ENCODE data around the gene CALY. TPM values are rescaled to one million over a fixed set of nuclear protein-coding genes. Genes with fewer than 3 reads are reported as not detected.
A peak's percentile ranks its signal among the peaks of the same experiment; 100 is the strongest.

CALY gene
- total RNA-seq, result not detected

GRCh38 chr10:133336577-133337369 lies at the start of gene CALY:
CALY (minus strand) TSS chr10:133336896; CDS start chr10:133328989, 7,907 bp downstream.
- H3K4me1 Mint-ChIP-seq (ENCODE audit: low read depth), result peaks cover 9% of the 10 kb centered on the region
- CTCF ChIA-PET, result no interaction called here
- H3K4me3 Mint-ChIP-seq, result peak within 1 kb of the TSS; percentile 42
- ATAC-seq (peak; percentile 40), DNase-seq (peak; percentile 90)
- no peaks in the 10 kb centered on the region for H3K9me3 Mint-ChIP-seq (ENCODE audit: insufficient read depth)
- no peaks in the 10 kb centered on the region for H3K36me3 Mint-ChIP-seq (ENCODE audit: low read depth)
- POLR2A ChIA-PET, result interaction anchor here (1.1 kb wide), 1 partner anchor 41 kb away, joined by 3 read pairs; no protein-coding TSS in a partner anchor
- H3K27ac Mint-ChIP-seq, result peak within 1 kb of the TSS; percentile 52
- H3K27me3 Mint-ChIP-seq (ENCODE audit: low read depth), result peaks cover 28% of the 10 kb centered on the region

DNA sequence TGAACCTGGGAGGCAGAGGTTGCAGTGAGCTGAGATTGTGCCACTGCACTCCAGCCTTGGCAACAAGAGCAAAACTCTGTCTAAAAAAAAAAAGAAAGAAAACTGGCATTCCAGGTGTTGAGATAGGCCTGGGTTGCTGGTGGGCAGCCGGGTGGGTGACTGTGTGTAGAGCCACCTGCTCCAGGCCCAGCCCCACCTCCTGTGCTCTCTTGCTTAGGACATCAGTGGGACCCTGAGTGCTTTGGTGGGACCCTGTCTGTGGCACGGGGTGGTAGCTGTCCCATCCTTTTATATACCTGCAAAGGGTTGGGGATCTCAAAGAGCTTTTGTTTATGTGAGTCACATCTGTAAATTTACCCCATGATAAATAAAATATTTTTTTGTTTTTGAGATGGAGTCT lies 48.5 kb upstream of the CALY start:
- H3K4me1 Mint-ChIP-seq (ENCODE audit: low read depth), result peaks cover 24% of the 10 kb centered on the region
- DNase-seq, result no peak
- ATAC-seq, result no peak
- H3K27ac Mint-ChIP-seq, result no peak overlapping the region
- H3K9me3 Mint-ChIP-seq (ENCODE audit: insufficient read depth), result no peaks in the 10 kb centered on the region
- H3K4me3 Mint-ChIP-seq, result no peak overlapping the region
- H3K36me3 Mint-ChIP-seq (ENCODE audit: low read depth), result peaks cover 3% of the 10 kb centered on the region
- ChIA-PET CTCF (no interaction called here), POLR2A (no interaction called here)
- H3K27me3 Mint-ChIP-seq (ENCODE audit: low read depth), result no peaks in the 10 kb centered on the region

- peaks cover 19% of the 10 kb centered on the region for H3K4me1 Mint-ChIP-seq (ENCODE audit: low read depth)
- DNase-seq (no peak), ATAC-seq (no peak)
- no peak overlapping the region for H3K4me3 Mint-ChIP-seq
- no peaks in the 10 kb centered on the region for H3K27me3 Mint-ChIP-seq (ENCODE audit: low read depth)
- no peaks in the 10 kb centered on the region for H3K9me3 Mint-ChIP-seq (ENCODE audit: insufficient read depth)
- peaks cover 3% of the 10 kb centered on the region for H3K36me3 Mint-ChIP-seq (ENCODE audit: low read depth)
- H3K27ac Mint-ChIP-seq, result no peak overlapping the region
- ChIA-PET CTCF (no interaction called here), POLR2A (no interaction called here)
Measured at GRCh38 chr10:133384071-133384470, 47.4 kb upstream of the CALY start.

- no peak for DNase-seq
- CTCF ChIA-PET, result no interaction called here
- no peak overlapping the region for H3K27ac Mint-ChIP-seq
Measured at GRCh38 chr10:133383551-133383950, 46.9 kb upstream of the CALY start.

GRCh38 chr10:133381036-133381435 lies 44.3 kb upstream of the CALY start:
- Mint-ChIP-seq H3K9me3 (ENCODE audit: insufficient read depth) (no peaks in the 10 kb centered on the region), H3K27me3 (ENCODE audit: low read depth) (peaks cover 11% of the 10 kb centered on the region), H3K4me1 (ENCODE audit: low read depth) (peaks cover 6% of the 10 kb centered on the region), H3K4me3 (no peak overlapping the region), H3K27ac (no peak overlapping the region), H3K36me3 (ENCODE audit: low read depth) (no peaks in the 10 kb centered on the region)
- ATAC-seq (no peak), DNase-seq (no peak)
- ChIA-PET POLR2A (interaction anchor here (2.1 kb wide), 1 partner anchor 8 kb away, joined by 10 read pairs; no protein-coding TSS in a partner anchor), CTCF (no interaction called here)

More at GRCh38 chr10:133383551-133383950, 46.9 kb upstream of the CALY start:
- POLR2A ChIA-PET, result no interaction called here
- ATAC-seq, result no peak
- Mint-ChIP-seq H3K27me3 (ENCODE audit: low read depth) (no peaks in the 10 kb centered on the region), H3K9me3 (ENCODE audit: insufficient read depth) (no peaks in the 10 kb centered on the region), H3K4me3 (no peak overlapping the region), H3K36me3 (ENCODE audit: low read depth) (no peaks in the 10 kb centered on the region), H3K4me1 (ENCODE audit: low read depth) (peaks cover 14% of the 10 kb centered on the region)

GRCh38 chr10:133379801-133380666 lies 43.3 kb upstream of the CALY start:
- no peak for DNase-seq
- peak overlapping the region; percentile 49 for H3K4me3 Mint-ChIP-seq
- H3K36me3 Mint-ChIP-seq (ENCODE audit: low read depth), result no peaks in the 10 kb centered on the region
- CTCF ChIA-PET, result no interaction called here
- H3K4me1 Mint-ChIP-seq (ENCODE audit: low read depth), result peaks cover 6% of the 10 kb centered on the region
- no peak for ATAC-seq
- peaks cover 17% of the 10 kb centered on the region for H3K27me3 Mint-ChIP-seq (ENCODE audit: low read depth)
- no peak overlapping the region for H3K27ac Mint-ChIP-seq
- no peaks in the 10 kb centered on the region for H3K9me3 Mint-ChIP-seq (ENCODE audit: insufficient read depth)
- POLR2A ChIA-PET, result interaction anchor here (1.2 to 2.1 kb wide), 2 partner anchors 9 to 12 kb away, joined by 3 to 10 read pairs; no protein-coding TSS in a partner anchor

DNA sequence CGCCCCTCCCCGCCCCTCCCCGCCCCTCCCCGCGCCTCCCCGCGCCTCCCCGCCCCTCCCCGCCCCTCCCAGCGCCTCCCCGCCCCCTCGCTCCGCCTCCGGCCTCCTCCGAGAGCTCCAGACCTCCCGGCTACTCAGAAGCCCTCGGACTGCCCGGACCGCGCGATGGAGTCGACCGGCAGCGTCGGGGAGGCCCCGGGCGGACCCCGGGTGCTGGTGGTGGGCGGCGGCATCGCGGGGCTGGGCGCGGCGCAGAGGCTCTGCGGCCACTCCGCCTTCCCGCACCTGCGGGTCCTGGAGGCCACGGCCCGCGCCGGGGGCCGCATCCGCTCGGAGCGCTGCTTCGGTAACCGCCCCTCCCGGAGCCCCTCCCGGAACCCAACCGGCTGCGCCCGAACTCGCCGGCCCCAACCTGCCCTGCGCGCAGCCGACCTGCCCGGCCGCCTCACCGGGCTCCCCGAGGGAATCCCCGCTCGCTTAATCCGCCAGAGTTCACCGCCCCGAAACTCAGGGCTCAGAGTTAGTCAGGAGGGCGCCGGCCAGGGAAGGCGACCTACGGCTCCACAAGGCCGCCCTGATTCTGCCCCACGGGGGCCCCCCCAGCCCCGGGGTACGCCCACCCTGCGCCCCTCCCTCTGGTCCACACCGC lies 42.6 kb upstream of the CALY start, which contains the start of gene PAOX:
PAOX (plus strand) TSS at position 111 of the 649 bp plus-strand sequence; CDS start at position 166, 55 bp downstream.
- CTCF ChIA-PET, result no interaction called here
- POLR2A ChIA-PET, result interaction anchor here (1.2 to 2.7 kb wide), 3 partner anchors 10 to 12 kb away, joined by 3 to 18 read pairs (median 10); no protein-coding TSS in a partner anchor
- H3K27ac Mint-ChIP-seq, result peak within 1 kb of the TSS; percentile 57
- peak; percentile 54 for ATAC-seq
- no peaks in the 10 kb centered on the region for H3K36me3 Mint-ChIP-seq (ENCODE audit: low read depth)
- peak; percentile 60 for DNase-seq
- peak within 1 kb of the TSS; percentile 79 for H3K4me3 Mint-ChIP-seq
- peaks cover 10% of the 10 kb centered on the region for H3K4me1 Mint-ChIP-seq (ENCODE audit: low read depth)
- H3K27me3 Mint-ChIP-seq (ENCODE audit: low read depth), result peaks cover 20% of the 10 kb centered on the region
- no peaks in the 10 kb centered on the region for H3K9me3 Mint-ChIP-seq (ENCODE audit: insufficient read depth)

- ChIA-PET CTCF (no interaction called here), POLR2A (interaction anchor here (0.6 to 2.7 kb wide), 4 partner anchors 12 to 103 kb away, joined by 3 to 18 read pairs (median 3); partner anchors contain the start of gene CALY)
- Mint-ChIP-seq H3K27ac (peak overlapping the region; percentile 57), H3K27me3 (ENCODE audit: low read depth) (peaks cover 22% of the 10 kb centered on the region), H3K4me1 (ENCODE audit: low read depth) (peaks cover 13% of the 10 kb centered on the region), H3K9me3 (ENCODE audit: insufficient read depth) (no peaks in the 10 kb centered on the region), H3K4me3 (peak overlapping the region; percentile 79), H3K36me3 (ENCODE audit: low read depth) (no peaks in the 10 kb centered on the region)
- DNase-seq, result peak; percentile 70
- peak; percentile 76 for ATAC-seq
Measured at GRCh38 chr10:133378251-133379096, 41.8 kb upstream of the CALY start.

GRCh38 chr10:133377818-133378250 lies 41.1 kb upstream of the CALY start:
- peaks cover 13% of the 10 kb centered on the region for H3K4me1 Mint-ChIP-seq (ENCODE audit: low read depth)
- no peak overlapping the region for H3K27ac Mint-ChIP-seq
- ATAC-seq, result no peak
- no peaks in the 10 kb centered on the region for H3K9me3 Mint-ChIP-seq (ENCODE audit: insufficient read depth)
- H3K36me3 Mint-ChIP-seq (ENCODE audit: low read depth), result no peaks in the 10 kb centered on the region
- POLR2A ChIA-PET, result interaction anchor here (0.6 to 2.7 kb wide), 4 partner anchors 12 to 103 kb away, joined by 3 to 18 read pairs (median 3); partner anchors contain the start of gene CALY
- DNase-seq, result no peak
- peak overlapping the region; percentile 79 for H3K4me3 Mint-ChIP-seq
- peaks cover 22% of the 10 kb centered on the region for H3K27me3 Mint-ChIP-seq (ENCODE audit: low read depth)
- CTCF ChIA-PET, result no interaction called here

DNA sequence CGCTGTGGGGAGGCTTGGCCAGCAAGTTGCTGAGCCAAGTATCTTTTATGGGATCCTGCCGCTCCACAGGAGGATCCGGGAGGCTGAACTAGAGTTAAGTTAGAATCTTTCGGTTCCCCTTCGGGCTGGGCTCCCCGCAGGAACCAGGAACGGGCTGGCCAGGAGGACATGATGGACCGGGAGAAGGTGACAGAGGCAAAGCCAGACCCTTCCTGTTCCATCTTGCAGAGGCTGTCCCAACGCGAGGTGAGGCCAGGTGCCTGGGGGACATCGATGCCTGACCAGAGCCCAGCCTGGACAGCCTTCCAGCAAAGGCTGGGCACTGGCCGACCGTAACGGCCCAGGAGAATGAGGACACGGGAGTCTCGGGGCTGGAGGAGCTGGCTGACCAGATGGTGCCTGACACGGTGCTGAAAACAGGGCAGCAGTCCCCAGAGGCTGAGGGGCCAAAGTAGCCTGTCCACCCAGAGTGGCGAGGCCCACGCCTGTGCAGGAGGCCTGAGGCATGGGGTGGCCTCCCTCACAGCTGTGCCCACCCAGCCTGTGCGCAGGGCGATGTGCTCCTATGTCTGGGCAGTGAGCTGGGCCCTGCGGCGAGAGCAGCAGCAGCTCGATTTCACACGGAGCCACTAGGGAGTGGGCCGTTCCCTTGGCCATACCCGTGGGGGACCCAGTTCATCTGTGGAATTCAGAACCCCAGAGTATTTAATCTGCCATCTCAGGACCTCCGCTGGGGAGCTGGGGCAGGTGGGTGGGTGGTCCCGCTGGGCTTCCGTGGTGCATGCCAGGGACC lies 40.5 kb upstream of the CALY start:
- Mint-ChIP-seq H3K4me1 (ENCODE audit: low read depth) (peaks cover 13% of the 10 kb centered on the region), H3K27ac (no peak overlapping the region), H3K27me3 (ENCODE audit: low read depth) (peaks cover 22% of the 10 kb centered on the region), H3K36me3 (ENCODE audit: low read depth) (no peaks in the 10 kb centered on the region), H3K4me3 (peak overlapping the region; percentile 49), H3K9me3 (ENCODE audit: insufficient read depth) (no peaks in the 10 kb centered on the region)
- ChIA-PET POLR2A (interaction anchor here (1.3 to 2.7 kb wide), 2 partner anchors 13 to 16 kb away, joined by 3 to 18 read pairs; no protein-coding TSS in a partner anchor), CTCF (no interaction called here)
- ATAC-seq (no peak), DNase-seq (no peak)
